Measurements from ENCODE around the gene ETV6.

The ETV6 gene

GRCh38 chr12:11830307-11830801 is 180.9 kb downstream of the ETV6 start:
- Mint-ChIP-seq H3K9me3 (no peaks in the 10 kb centered on the region), H3K27me3 (no peaks in the 10 kb centered on the region), H3K36me3 (peaks cover 20% of the 10 kb centered on the region), H3K27ac (no peak overlapping the region), H3K4me3 (no peak overlapping the region), H3K4me1 (peaks cover 6% of the 10 kb centered on the region)
- DNase-seq: no peak
- CTCF ChIA-PET: interaction anchor here (0.6 kb wide), 1 partner anchor 486 kb away, joined by 3 read pairs; no protein-coding TSS in a partner anchor

DNA sequence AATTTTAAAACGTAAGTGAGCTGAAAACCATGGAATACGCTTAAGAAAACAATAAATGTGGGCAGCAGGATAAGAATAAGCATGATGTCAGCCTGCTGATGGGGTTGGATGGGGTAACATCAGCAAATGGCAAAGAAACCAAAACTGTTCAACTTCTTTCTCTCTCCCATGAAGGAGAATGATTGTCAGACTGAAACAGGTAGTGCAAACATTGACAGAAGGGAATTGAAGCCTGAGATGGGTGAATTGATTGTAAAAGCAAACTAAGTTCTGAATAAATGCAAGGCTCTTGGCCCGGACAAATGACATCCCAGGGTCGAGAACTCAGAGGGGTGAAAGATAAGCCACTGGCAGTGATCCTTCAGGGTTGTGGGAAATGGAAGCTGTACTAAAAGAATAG is 182.6 kb downstream of the ETV6 start:
- H3K27ac Mint-ChIP-seq: peak overlapping the region; percentile 7
- H3K9me3 Mint-ChIP-seq: no peaks in the 10 kb centered on the region
- no peak overlapping the region for H3K4me3 Mint-ChIP-seq
- CTCF ChIA-PET: interaction anchor here (1.4 kb wide), 1 partner anchor 252 kb away, joined by 5 read pairs; no protein-coding TSS in a partner anchor
- no peaks in the 10 kb centered on the region for H3K27me3 Mint-ChIP-seq
- peaks cover 20% of the 10 kb centered on the region for H3K4me1 Mint-ChIP-seq
- no peak for DNase-seq
- peaks cover 15% of the 10 kb centered on the region for H3K36me3 Mint-ChIP-seq

DNA sequence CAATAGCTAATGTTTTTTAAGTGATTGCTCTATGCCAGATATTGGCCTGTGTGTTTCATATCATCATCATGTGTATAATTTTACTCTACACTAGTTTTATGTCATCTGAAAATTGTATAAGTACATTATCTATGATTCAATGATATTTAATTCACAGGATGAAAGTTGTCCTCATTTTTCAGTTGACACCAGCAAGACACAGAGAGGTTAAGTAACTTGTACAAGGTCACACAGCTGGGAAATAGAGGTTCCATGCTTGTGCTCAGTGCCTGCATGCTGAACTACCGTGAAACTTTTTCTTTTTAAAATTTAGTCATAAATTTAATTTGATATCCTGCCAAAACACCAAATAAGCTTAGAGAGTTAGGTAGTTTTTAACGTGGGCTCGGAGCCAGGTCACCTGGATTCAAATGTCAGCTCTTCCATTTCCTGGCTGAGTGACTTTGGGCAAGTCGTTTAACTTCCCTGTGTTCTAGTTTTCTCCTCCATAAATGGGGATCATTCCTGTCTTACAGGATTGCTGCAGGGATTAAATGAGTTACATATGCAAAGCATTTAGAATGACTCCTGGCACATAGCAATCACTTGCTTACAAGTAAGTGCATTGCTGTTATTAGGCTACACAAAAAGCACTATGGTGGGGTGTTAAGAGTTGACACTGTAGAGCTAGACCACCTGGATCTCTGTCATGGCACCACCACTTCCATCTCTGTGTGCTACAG is 183.9 kb downstream of the ETV6 start:
- CTCF ChIA-PET: interaction anchor here (0.8 to 1.0 kb wide), 2 partner anchors 21 to 200 kb away, joined by 3 to 4 read pairs; no protein-coding TSS in a partner anchor
- Mint-ChIP-seq H3K9me3 (no peaks in the 10 kb centered on the region), H3K27ac (no peak overlapping the region), H3K4me3 (no peak overlapping the region), H3K27me3 (no peaks in the 10 kb centered on the region), H3K36me3 (peaks cover 23% of the 10 kb centered on the region), H3K4me1 (peaks cover 24% of the 10 kb centered on the region)
- DNase-seq: no peak

- H3K9me3 Mint-ChIP-seq: no peaks in the 10 kb centered on the region
- peak overlapping the region; percentile 46 for H3K27ac Mint-ChIP-seq
- DNase-seq: no peak
- no peaks in the 10 kb centered on the region for H3K27me3 Mint-ChIP-seq
- H3K4me3 Mint-ChIP-seq: no peak overlapping the region
- peaks cover 24% of the 10 kb centered on the region for H3K4me1 Mint-ChIP-seq
- CTCF ChIA-PET: no interaction called here
- peaks cover 31% of the 10 kb centered on the region for H3K36me3 Mint-ChIP-seq
These were observed 184.8 kb downstream of the ETV6 start for GRCh38 chr12:11834104-11834812.

DNA sequence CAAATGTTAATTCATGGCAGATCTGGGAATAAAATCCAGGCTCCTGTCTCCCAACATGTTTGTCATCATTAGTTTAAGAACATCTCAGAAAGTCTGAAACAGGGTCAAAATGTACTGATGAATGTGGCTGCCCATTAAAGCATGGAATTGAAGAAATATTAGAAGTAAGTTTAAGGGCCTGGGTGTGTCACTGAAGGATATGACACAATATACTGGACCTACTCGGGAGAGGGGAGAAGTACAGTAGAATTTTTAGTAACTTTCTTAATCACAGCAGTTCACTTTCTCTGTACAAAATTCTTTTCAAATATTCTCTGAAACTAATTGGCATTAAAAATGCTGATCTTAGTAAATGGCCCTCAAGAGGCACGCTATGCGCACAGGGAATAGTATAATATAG is 185.5 kb downstream of the ETV6 start:
- H3K27me3 Mint-ChIP-seq: no peaks in the 10 kb centered on the region
- peaks cover 24% of the 10 kb centered on the region for H3K4me1 Mint-ChIP-seq
- CTCF ChIA-PET: no interaction called here
- DNase-seq: no peak
- no peak overlapping the region for H3K27ac Mint-ChIP-seq
- no peak overlapping the region for H3K4me3 Mint-ChIP-seq
- no peaks in the 10 kb centered on the region for H3K9me3 Mint-ChIP-seq
- peaks cover 36% of the 10 kb centered on the region for H3K36me3 Mint-ChIP-seq

- no peak overlapping the region for H3K4me3 Mint-ChIP-seq
- peaks cover 51% of the 10 kb centered on the region for H3K36me3 Mint-ChIP-seq
- no peak for DNase-seq
- no peaks in the 10 kb centered on the region for H3K27me3 Mint-ChIP-seq
- no peaks in the 10 kb centered on the region for H3K9me3 Mint-ChIP-seq
- peak overlapping the region; percentile 16 for H3K27ac Mint-ChIP-seq
- peaks cover 24% of the 10 kb centered on the region for H3K4me1 Mint-ChIP-seq
- CTCF ChIA-PET: no interaction called here
These were observed 187.0 kb downstream of the ETV6 start for GRCh38 chr12:11836282-11837151.

DNA sequence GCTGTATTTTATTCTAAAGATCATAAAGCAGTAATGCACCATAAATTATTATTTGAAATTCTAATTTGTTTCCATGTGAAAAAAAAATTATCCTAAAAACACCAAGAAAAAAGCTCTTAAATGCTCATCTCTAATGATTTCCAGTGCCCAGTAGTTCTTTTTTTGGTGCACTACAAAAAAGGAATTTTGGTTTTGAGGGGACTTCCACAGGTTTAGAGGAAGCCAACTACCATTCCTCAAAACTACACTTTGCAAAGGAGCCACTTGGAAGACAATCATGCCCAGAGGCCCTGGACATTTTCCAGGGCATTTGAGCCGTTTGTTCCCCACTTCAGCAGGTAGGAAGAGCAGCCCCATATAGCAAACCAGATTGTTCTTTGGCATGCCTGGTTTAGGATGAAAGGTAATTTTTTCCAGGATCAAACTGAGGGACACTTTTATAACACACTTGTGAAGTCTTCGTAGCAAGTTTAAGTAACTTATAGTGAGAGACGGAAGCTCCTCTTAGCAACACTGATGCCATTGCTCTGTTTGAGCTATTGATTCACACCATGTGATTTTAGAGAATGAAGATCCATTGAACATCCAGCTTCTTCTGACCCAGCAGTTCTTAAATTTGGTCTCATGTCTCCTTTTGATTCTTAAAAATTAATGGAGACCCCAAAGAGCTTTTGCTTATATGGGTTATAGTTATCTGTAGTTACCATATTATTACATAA is 187.9 kb downstream of the ETV6 start:
- H3K27ac Mint-ChIP-seq: no peak overlapping the region
- H3K4me3 Mint-ChIP-seq: no peak overlapping the region
- peaks cover 19% of the 10 kb centered on the region for H3K4me1 Mint-ChIP-seq
- no peak for DNase-seq
- peaks cover 56% of the 10 kb centered on the region for H3K36me3 Mint-ChIP-seq
- H3K27me3 Mint-ChIP-seq: no peaks in the 10 kb centered on the region
- CTCF ChIA-PET: no interaction called here
- H3K9me3 Mint-ChIP-seq: no peaks in the 10 kb centered on the region

GRCh38 chr12:11838403-11838802 is 188.9 kb downstream of the ETV6 start:
- no peaks in the 10 kb centered on the region for H3K27me3 Mint-ChIP-seq
- H3K27ac Mint-ChIP-seq: no peak overlapping the region
- H3K4me3 Mint-ChIP-seq: no peak overlapping the region
- peaks cover 59% of the 10 kb centered on the region for H3K36me3 Mint-ChIP-seq
- no peaks in the 10 kb centered on the region for H3K9me3 Mint-ChIP-seq
- CTCF ChIA-PET: no interaction called here
- no peak for DNase-seq
- peaks cover 18% of the 10 kb centered on the region for H3K4me1 Mint-ChIP-seq

DNA sequence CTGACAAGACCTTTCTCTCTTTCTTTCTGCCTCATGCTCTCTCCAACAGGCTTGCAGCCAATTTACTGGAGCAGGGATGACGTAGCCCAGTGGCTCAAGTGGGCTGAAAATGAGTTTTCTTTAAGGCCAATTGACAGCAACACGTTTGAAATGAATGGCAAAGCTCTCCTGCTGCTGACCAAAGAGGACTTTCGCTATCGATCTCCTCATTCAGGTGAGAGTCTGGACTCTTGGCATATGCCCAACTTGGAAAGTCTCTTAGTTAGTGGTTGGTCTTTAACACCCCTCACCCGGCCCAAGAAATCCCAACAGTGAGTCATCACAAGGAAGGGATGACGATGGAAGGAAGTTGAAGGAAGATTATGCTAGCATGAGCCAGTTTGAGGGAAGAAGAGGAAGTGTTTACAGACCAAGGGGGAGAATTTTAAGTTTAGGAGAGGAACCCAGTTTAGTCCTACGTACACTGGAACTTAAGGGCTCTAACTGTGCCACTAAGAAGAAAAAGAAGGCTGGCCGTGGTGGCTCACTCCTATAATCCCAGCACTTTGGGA is 189.7 kb downstream of the ETV6 start:
- DNase-seq: no peak
- CTCF ChIA-PET: interaction anchor here (0.7 to 1.0 kb wide), 2 partner anchors 11 to 102 kb away, joined by 3 read pairs; no protein-coding TSS in a partner anchor
- no peak overlapping the region for H3K4me3 Mint-ChIP-seq
- H3K27me3 Mint-ChIP-seq: no peaks in the 10 kb centered on the region
- no peaks in the 10 kb centered on the region for H3K9me3 Mint-ChIP-seq
- H3K27ac Mint-ChIP-seq: no peak overlapping the region
- peaks cover 18% of the 10 kb centered on the region for H3K4me1 Mint-ChIP-seq
- peaks cover 56% of the 10 kb centered on the region for H3K36me3 Mint-ChIP-seq

DNA sequence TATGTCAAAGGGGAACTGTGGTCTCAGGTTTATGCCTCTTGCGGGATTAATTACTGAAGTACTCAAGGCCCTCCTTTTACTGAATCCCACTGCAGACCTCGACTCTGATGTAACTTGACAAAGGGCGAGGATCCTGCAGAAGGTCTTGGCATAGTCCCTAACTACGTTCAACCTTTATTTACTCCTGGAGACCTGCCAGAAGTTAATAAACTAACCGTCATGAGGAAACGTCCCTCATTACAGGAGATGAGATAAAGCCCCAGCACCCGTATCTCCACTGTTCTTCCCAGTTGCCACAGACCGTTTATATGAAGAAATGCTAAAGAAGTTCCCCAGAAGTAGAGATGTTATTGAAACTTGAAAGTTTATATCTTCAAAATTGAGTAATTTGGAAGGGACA is 190.9 kb downstream of the ETV6 start:
- CTCF ChIA-PET: no interaction called here
- Mint-ChIP-seq H3K36me3 (peaks cover 59% of the 10 kb centered on the region), H3K4me3 (no peak overlapping the region), H3K27me3 (no peaks in the 10 kb centered on the region), H3K27ac (no peak overlapping the region), H3K4me1 (peaks cover 18% of the 10 kb centered on the region), H3K9me3 (no peaks in the 10 kb centered on the region)
- DNase-seq: no peak

DNA sequence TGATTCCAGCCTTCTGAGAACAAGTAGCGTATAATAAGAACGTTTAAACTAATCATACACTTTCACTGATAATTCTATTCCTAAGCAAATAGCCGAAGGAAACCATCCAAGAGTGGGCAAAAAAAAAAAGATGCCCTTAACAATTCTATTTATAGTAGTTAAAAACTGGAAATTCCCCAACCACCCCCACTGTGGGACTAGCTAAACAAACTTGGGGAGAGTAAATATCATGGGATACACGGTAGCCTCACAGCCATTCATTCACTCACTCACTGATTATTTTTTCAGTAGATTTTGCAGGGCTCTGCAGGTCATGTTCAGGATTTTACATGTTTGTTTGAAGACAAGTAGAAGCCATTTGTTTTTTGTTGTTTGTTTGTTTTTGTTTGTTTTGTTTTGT is 197.0 kb downstream of the ETV6 start:
- H3K9me3 Mint-ChIP-seq: no peaks in the 10 kb centered on the region
- CTCF ChIA-PET: no interaction called here
- DNase-seq: no peak
- peaks cover 51% of the 10 kb centered on the region for H3K36me3 Mint-ChIP-seq
- H3K4me3 Mint-ChIP-seq: no peak overlapping the region
- no peaks in the 10 kb centered on the region for H3K27me3 Mint-ChIP-seq
- H3K27ac Mint-ChIP-seq: no peak overlapping the region
- H3K4me1 Mint-ChIP-seq: no peaks in the 10 kb centered on the region

DNA sequence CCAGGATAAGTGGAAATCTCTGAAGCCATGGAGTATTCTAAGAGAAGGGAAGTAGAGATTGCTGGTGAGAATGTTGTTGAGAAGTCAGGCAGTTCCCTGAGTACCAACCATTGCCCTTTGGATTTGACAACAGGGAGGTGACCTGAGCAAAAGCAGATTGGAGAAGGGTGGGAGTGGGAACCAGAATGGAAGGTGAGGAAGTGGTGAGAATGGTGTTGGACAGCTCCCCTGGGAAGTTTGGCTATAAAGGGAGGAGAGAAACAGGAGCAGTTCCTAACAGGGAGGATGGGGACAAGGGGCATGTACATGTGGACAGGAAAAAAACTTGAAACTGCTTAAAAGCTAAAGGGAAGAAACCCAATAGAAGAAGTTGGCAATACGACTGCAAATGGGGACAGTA is 198.1 kb downstream of the ETV6 start:
- Mint-ChIP-seq H3K27ac (no peak overlapping the region), H3K4me1 (no peaks in the 10 kb centered on the region), H3K9me3 (no peaks in the 10 kb centered on the region), H3K27me3 (no peaks in the 10 kb centered on the region), H3K36me3 (peaks cover 48% of the 10 kb centered on the region), H3K4me3 (no peak overlapping the region)
- no peak for DNase-seq
- CTCF ChIA-PET: interaction anchor here (1.4 kb wide), 1 partner anchor 9 kb away, joined by 3 read pairs; no protein-coding TSS in a partner anchor

- CTCF ChIA-PET: no interaction called here
These were observed 200.5 kb downstream of the ETV6 start for GRCh38 chr12:11849757-11850504.

More at GRCh38 chr12:11849757-11850504, 200.5 kb downstream of the ETV6 start:
- H3K9me3 Mint-ChIP-seq: no peaks in the 10 kb centered on the region
- H3K27me3 Mint-ChIP-seq: no peaks in the 10 kb centered on the region
- no peak overlapping the region for H3K27ac Mint-ChIP-seq
- peaks cover 58% of the 10 kb centered on the region for H3K36me3 Mint-ChIP-seq
- H3K4me1 Mint-ChIP-seq: peaks cover 8% of the 10 kb centered on the region
- H3K4me3 Mint-ChIP-seq: no peak overlapping the region
- no peak for DNase-seq
